Non-pigmented ciliary epithelial cell (primary cell): ENCODE results near the gene NCOA5.

Experiments
- DNase-seq: peaks from one replicate; pipeline ENCODE4 v3.0.0-alpha.2; 2010; ENCODE audit warnings: low read depth

The NCOA5 gene

GRCh38 chr20:46062151-46062550, 27.6 kb downstream of the NCOA5 start:
- DNase-seq: no peak

- no peak for DNase-seq
These were observed 28.8 kb downstream of the NCOA5 start for GRCh38 chr20:46060975-46061374.

DNA sequence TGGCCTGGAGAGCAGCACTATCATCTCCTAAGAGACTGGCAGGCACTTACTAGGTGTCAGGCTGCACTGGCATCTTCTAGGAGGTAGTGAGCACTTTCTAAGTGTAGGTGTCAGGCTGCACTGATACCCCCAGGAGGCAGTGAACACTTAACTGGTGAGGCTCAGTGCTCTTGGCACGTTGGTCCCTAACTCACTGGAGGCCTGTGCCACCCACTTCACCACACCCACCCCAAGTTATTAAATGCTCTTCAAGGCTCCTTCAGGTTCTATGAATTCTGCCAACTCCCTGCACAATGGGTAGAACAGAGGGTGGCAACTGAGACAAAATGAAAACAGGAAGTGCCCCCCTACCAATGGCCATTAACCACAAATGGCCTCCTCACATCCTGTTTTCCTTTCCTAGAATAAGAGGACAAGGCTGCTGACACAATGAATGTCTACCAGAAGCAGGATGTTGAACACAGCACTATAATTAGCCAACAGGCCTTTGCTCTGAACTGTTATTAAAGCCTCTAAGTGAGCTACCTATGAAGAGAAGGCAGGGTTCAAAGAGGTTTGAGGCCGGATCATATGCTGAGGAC, 29.4 kb downstream of the NCOA5 start:
- DNase-seq: no peak

DNA sequence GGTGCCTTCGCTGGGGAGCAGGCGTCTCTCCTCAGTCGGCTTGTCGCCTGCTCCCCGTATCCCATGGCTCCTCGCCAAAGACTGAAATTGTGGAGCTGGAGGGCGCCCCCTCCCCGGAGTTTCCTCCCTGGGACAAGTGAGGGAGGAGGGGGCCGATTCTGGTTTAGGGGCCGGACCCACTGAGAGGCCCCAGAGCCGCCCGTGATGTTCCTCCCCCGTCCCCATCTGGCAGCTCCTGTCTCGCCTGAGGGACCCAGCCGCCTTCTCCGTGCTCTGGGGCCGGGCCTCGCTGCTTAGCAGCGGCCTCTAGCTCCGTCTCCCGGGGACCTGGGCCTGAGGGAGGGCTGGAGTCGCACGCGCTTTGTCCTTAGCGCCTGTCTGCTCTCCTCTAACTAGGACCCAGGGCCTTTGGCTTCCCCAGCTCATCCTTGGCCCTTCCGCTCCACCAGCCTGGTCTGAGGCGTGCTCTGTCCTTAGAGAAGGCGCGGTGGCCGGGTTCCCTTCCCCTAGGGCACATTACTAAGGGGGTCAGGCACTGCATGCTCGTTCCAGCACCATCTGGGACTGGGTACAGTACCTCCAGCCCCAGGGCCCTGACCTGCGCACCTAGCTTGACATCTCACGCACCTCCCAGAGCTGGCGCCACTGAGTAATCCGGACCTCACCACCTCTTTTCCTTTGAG, 31.0 kb downstream of the NCOA5 start:
- DNase-seq: no peak

GRCh38 chr20:46057856-46058598, 31.7 kb downstream of the NCOA5 start:
- DNase-seq: no peak

DNA sequence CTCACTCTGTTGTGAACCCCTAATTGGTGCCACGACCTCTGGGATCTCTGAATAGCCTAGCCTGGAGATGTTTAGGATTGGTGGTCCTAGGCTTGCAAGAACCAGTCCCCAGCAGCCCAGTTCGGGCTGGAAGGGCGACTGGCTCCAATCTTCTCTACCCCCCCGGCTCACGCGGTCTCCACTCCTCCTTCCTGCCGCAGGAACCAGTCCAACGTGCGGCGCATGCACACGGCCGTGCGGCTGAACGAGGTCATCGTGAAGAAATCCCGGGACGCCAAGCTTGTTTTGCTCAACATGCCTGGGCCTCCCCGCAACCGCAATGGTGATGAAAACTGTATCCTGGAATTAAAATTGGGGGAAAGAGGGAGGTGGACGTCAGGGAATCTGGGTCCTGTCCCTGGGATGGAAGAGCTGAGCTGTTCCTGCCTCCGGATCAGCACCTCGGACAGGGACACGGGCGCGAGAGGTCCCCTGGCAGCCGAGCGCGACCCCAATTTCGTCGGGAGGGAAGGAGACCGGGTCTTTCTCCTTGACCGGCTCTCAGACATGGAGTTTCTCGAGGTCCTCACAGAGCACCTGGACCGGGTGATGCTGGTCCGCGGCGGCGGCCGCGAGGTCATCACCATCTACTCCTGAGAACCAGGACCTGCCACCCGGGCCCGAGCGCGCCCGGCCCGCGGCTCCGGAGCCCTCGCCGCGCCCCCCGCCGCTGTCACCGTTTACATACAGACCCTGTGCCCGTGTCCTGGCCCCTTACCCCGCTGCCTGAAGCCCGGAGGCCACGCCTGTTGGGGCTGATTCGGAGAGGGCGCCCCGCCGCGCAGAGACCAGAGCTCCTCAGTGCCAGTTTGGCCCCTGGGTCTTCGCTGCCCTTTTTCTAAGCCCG, 32.5 kb downstream of the NCOA5 start:
- no peak for DNase-seq

DNA sequence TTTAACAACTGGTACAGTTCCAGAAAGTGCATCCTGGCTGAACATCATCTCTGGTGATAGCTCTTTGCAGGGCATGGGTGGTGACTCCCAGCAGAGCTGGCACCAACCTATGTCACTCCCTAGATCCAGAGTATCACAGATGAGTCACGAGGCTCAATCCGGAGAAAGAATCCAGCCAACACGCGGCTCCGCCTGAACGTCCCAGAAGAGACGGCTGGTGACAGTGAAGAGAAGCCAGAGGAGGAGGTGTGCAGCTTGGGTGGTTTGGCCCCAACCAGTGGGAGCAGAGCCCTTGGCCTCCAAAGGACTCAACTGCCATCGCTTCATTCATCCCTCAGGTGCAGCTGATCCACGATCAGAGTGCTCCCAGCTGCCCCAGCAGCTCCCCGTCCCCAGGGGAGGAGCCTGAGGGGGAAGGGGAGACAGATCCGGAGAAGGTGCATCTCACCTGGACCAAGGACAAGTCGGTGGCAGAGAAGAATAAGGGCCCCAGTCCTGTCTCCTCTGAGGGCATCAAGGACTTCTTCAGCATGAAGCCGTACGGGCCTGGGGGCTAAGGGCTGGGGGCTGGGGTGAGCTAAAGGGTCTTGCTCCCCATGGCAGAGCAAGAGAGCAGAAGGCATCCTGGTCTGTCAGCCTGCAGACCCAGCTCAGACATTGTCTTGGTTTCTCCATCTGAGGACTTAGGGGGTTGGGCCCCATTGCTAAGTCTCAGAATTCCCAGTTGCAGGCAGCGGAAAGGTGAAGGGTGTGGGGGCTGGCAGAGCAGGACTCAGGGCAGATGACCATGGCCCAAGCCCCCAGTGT, 33.5 kb downstream of the NCOA5 start:
- DNase-seq: no peak

GRCh38 chr20:46055269-46055668, 34.5 kb downstream of the NCOA5 start:
- DNase-seq: no peak

GRCh38 chr20:46054606-46055005, 35.2 kb downstream of the NCOA5 start:
- DNase-seq: no peak

DNA sequence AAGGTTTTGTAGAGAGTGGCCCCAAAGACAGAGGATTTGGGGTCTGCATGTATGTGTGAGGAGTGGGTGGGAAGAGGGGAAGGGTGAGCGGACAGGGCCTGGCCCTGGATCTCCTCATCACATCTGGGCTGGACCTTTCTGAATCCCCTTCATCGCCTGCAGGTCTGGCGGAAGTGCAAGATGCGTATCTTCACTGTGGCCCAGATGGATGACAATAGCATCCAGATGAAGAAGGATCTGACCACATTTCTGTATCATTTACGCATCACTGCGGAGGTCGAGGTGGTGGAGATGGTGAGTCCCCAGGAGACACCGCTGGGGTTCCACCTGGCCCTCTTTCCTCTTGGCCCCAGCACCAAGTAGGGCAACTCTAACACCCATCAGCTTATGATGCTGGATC, 36.3 kb downstream of the NCOA5 start:
- no peak for DNase-seq

- DNase-seq: no peak
These were observed 38.0 kb downstream of the NCOA5 start for GRCh38 chr20:46051556-46052308.

GRCh38 chr20:46050885-46051284, 38.9 kb downstream of the NCOA5 start:
- no peak for DNase-seq

DNA sequence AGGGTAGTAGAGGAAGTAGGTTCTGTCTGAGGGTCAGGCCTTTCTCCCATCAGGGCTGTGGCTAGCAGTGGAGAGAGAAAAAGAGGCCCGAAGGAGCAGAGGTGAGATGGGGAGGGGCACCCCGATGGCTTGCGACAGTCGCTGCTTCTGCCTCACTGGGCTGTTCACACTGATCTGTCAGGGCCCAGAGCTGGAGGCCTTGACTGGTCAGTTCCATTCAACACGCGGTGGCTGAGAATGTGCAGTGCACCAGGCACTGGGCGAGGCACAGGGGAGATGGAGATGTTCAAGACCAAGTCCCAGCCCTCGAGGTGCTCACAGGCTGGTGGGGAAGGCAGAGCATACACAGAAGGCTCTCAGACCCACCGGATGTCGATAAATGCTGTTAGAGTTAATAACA, 39.3 kb downstream of the NCOA5 start:
- DNase-seq: no peak

- DNase-seq: no peak
These were observed 39.9 kb downstream of the NCOA5 start for GRCh38 chr20:46049815-46050214.

DNA sequence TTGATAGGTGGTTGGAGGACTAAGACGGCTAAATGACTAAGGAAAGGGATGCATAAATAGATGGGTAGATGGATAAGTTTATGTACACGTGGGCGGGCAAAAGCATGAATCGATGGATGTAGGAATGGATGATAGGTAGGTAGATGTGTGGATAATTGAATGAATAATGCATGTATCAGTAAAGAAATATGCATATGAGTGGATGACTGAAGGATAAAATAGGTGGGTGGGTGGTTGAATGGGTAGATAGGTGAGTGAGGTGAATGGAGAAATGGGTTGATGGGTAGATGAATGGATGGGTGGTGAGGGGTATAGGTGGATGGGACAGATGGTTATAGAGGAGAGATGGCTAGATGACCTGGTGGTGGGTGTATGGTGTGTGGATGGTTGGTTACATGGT, 40.6 kb downstream of the NCOA5 start:
- no peak for DNase-seq

DNA sequence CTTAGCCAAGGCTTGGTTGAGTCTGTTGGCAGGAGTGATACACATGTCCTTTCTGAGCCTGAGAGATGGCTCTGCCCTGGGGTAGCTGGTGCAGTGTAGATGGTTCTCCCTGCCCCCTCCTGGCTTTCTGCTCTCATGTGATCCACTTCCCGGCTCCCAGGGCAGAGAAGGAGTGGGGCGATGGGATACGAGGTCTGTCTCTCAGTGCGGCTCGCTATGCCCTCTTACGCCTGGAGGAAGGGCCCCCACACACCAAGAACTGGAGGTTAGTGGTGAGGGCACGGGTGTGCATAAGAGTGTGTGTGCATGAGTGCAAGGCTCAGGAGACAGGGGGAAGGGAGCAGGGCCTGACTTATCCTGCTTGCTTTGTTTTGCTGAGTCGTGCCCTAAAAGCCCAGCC, 41.9 kb downstream of the NCOA5 start:
- DNase-seq: no peak

- DNase-seq: no peak
These were observed 43.0 kb downstream of the NCOA5 start for GRCh38 chr20:46046588-46047310.

DNA sequence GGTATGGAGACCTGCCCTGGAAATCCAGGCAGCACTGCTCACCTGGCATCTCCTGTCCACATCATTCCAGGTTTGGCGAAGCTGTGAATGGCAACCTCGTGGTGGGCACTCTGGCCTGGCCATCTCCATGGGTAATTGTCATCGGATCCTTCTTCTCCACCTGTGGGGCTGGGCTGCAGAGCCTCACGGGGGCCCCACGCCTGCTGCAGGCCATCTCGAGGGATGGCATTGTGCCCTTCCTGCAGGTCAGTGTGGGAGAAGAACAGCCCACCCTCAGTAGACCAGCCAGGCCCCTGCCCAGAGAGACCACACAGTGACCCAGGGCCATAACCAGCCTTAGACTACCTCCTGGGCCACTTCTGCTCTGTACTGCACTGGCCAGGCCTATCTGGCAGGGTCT, 44.9 kb downstream of the NCOA5 start:
- no peak for DNase-seq

DNA sequence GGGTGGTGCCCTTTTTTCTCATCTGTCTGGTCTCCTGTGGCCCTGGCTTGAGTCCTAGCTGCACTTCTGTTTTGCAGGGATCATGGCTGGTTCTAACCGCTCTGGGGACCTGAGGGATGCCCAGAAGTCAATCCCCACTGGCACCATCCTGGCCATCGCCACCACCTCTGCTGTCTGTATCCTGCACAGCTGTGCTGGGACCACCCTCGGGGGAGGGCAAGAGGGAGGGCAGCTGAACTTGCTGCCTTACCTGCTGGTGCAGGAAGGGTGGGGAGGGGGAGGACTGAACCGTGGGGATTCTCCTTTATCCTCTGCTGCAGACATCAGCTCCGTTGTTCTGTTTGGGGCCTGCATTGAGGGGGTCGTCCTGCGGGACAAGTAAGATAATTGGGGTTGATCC, 46.2 kb downstream of the NCOA5 start:
- DNase-seq: no peak

DNA sequence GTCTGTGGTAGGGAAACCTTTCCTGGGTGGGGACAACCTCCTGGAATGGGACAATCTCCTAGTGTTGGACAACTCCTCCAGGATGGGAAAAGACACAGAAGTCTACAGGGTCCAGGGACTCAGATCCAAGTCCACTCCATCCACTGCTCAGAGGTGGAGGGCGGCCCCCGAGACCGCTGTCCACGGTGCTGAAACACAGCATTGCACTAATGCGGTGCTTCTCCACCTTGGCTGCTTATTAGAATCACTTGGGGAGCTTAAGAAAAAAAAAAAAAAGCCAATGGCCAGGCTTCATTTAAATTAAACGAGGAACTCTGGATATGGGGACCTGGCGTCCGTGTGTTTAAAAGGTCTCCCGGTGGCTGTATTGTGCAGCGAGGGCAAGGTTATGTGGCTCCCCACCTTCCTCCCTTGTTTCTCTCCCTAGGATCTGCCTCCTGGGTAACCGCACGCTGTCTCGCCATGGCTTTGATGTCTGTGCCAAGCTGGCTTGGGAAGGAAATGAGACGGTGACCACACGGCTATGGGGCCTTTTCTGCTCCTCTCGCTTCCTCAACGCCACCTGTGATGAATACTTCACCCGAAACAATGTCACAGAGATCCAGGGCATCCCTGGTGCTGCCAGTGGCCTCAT, 48.7 kb downstream of the NCOA5 start:
- DNase-seq: no peak
